Measurements from ENCODE around the gene ICAM5.

The ICAM5 gene

DNA sequence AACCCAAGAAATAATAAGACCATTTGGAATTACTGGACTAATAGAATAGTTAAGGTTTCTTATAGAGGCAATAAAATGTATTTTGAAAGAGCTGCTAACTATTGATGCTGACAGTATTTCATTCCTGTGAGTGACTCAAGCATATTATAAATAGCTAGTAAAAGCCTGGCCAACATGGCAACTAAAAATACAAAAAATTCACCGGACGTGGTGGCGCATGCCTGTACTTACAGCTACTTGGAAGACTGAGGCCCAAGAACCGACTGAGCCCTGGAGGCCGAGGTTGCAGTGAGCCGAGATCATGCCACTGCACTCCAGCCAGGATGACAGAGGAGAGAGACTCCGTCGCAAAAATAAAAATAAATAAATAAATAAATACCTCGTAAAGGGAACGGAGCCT, 55.0 kb downstream of the ICAM5 start:
- DNase-seq (ENCODE audit: low spot score) = no peak
